ENCODE results near the gene LRRC3C.

DNA sequence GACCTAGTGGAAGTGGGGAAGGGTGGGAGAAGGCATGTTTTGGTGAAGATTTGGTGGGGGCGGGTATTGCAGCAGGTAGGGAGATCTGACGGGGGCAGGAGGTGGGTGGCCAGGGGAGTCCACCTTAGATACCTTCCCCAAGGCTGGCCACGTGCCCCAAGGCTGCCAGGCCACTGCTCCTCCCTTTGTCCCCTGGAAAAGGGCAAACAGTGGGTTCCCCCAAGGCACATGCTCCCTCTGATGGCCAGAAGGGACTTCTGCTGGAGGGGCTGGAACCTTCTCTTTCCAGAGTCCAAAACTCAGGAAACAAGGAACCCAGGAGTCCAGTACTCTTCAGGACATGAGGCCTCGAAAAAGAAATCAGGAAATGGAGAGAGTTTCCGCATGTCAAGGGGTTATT, 46.9 kb downstream of the LRRC3C start:
- TF ChIP-seq JUND (IDR thresholded peaks at IDR 0.05): no peak
- TF ChIP-seq, protein P1, sequence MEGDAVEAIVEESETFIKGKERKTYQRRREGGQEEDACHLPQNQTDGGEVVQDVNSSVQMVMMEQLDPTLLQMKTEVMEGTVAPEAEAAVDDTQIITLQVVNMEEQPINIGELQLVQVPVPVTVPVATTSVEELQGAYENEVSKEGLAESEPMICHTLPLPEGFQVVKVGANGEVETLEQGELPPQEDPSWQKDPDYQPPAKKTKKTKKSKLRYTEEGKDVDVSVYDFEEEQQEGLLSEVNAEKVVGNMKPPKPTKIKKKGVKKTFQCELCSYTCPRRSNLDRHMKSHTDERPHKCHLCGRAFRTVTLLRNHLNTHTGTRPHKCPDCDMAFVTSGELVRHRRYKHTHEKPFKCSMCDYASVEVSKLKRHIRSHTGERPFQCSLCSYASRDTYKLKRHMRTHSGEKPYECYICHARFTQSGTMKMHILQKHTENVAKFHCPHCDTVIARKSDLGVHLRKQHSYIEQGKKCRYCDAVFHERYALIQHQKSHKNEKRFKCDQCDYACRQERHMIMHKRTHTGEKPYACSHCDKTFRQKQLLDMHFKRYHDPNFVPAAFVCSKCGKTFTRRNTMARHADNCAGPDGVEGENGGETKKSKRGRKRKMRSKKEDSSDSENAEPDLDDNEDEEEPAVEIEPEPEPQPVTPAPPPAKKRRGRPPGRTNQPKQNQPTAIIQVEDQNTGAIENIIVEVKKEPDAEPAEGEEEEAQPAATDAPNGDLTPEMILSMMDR (IDR thresholded peaks at IDR 0.05; ENCODE audit: low read depth, low read length, missing input control): no peak
- TF ChIP-seq, protein P2, sequence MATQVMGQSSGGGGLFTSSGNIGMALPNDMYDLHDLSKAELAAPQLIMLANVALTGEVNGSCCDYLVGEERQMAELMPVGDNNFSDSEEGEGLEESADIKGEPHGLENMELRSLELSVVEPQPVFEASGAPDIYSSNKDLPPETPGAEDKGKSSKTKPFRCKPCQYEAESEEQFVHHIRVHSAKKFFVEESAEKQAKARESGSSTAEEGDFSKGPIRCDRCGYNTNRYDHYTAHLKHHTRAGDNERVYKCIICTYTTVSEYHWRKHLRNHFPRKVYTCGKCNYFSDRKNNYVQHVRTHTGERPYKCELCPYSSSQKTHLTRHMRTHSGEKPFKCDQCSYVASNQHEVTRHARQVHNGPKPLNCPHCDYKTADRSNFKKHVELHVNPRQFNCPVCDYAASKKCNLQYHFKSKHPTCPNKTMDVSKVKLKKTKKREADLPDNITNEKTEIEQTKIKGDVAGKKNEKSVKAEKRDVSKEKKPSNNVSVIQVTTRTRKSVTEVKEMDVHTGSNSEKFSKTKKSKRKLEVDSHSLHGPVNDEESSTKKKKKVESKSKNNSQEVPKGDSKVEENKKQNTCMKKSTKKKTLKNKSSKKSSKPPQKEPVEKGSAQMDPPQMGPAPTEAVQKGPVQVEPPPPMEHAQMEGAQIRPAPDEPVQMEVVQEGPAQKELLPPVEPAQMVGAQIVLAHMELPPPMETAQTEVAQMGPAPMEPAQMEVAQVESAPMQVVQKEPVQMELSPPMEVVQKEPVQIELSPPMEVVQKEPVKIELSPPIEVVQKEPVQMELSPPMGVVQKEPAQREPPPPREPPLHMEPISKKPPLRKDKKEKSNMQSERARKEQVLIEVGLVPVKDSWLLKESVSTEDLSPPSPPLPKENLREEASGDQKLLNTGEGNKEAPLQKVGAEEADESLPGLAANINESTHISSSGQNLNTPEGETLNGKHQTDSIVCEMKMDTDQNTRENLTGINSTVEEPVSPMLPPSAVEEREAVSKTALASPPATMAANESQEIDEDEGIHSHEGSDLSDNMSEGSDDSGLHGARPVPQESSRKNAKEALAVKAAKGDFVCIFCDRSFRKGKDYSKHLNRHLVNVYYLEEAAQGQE (IDR thresholded peaks at IDR 0.05): no peak
- TF ChIP-seq SP1 (IDR thresholded peaks at IDR 0.05): no peak
- TF ChIP-seq EGR1 (IDR thresholded peaks at IDR 0.05; ENCODE audit: low read depth in 2 of 2): no peak
- TF ChIP-seq, protein P3, sequence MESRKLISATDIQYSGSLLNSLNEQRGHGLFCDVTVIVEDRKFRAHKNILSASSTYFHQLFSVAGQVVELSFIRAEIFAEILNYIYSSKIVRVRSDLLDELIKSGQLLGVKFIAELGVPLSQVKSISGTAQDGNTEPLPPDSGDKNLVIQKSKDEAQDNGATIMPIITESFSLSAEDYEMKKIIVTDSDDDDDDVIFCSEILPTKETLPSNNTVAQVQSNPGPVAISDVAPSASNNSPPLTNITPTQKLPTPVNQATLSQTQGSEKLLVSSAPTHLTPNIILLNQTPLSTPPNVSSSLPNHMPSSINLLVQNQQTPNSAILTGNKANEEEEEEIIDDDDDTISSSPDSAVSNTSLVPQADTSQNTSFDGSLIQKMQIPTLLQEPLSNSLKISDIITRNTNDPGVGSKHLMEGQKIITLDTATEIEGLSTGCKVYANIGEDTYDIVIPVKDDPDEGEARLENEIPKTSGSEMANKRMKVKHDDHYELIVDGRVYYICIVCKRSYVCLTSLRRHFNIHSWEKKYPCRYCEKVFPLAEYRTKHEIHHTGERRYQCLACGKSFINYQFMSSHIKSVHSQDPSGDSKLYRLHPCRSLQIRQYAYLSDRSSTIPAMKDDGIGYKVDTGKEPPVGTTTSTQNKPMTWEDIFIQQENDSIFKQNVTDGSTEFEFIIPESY (IDR thresholded peaks at IDR 0.05): no peak
- no peak for TF ChIP-seq GABPA (IDR thresholded peaks at IDR 0.05 in 1 of 2, conservative IDR thresholded peaks at IDR 0.05 in 1 of 2)
- no peak for TF ChIP-seq TAF1 (conservative IDR thresholded peaks at IDR 0.05)
- TF ChIP-seq FOXA1 (IDR thresholded peaks at IDR 0.05): no peak

All from liver (tissue), 3 donors.